ENCODE measurements around the gene IL36RN.

GRCh38 chr2:113070606-113070975 lies 11.6 kb downstream of the IL36RN start:
- TF ChIP-seq CTCF (IDR thresholded peaks at IDR 0.05) (no peak), POLR2A (IDR thresholded peaks at IDR 0.05) (no peak), POLR2AphosphoS5 (IDR thresholded peaks at IDR 0.05) (no peak)

Data from breast epithelium (tissue), 3 donors.